GM18519 (cell line): ENCODE data around the gene CPEB2.

Source experiments
- ATAC-seq: cut with Tn5 transposase; IDR thresholded peaks from one replicate; pipeline ENCODE4 v1.9.1; 2021; ENCODE audit warnings: mild to moderate bottlenecking, moderate library complexity; ENCODE audit not compliant: unreplicated experiment, low FRiP score

Gene CPEB2

GRCh38 chr4:15007201-15007600 is 4.9 kb downstream of the CPEB2 start:
- ATAC-seq: no peak

DNA sequence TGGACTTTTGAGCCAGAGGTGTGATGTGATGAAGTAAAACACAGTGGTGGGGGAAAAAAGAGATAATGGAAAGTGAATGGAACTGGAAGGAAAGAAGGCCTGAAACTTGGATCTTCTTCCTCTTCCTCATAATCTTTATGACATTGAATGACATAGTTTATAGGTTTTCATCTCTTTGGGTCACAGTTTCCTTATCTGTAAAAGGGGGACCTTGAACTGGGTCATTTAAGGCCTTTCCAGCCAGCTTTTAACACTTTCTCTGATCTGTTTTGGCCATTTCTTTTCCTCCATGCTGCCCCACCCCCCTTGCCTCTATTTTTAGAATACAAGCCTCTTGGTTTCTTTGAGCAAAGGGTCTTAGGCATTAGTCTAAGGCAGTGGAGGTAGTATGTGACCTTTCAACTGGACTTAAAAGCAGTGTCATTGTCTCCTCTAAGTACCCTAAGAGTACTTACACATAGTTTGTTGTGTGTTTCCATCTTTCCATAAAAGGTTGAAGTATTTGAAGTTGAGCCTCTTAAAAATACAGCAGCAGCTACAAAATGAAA is 7.8 kb downstream of the CPEB2 start:
- no peak for ATAC-seq

DNA sequence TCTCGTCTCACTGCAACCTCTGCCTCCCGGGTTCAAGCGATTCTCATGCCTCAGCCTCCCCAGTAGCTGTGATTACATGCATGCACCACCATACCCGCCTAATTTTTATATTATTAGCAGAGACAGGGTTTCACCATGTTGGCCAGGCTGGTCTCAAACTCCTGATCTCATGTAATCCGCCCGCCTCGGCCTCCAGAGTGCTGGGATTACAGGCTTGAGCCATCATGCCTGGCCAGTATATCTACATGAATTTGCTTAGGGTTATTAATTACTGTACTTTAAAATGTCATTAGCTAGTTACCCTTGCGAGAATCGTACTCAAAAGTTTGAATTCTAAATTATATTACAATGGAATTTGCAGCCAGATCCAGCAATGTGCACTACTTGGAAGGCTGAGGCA is 8.9 kb downstream of the CPEB2 start:
- ATAC-seq: no peak

- ATAC-seq: no peak
Measured at GRCh38 chr4:15012017-15012788, 9.9 kb downstream of the CPEB2 start.

DNA sequence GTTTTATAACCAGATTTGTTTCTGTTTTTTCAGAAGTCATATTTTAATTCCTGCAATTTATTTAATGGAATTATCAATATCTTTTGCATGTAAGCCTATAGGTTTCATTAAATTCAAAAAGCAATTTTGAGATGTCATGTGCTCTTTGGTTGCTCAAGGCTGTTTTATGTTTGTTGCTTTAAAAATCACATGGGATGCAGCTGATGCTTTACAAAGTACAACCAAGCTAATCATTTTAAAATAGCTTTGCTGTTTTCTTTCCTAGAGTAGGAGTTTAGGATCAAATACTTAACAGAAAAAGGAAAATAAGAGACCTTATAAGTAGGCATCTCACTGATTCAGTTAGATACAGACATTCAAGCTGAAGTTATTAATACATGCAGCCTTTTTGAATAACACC is 11.3 kb downstream of the CPEB2 start:
- no peak for ATAC-seq

DNA sequence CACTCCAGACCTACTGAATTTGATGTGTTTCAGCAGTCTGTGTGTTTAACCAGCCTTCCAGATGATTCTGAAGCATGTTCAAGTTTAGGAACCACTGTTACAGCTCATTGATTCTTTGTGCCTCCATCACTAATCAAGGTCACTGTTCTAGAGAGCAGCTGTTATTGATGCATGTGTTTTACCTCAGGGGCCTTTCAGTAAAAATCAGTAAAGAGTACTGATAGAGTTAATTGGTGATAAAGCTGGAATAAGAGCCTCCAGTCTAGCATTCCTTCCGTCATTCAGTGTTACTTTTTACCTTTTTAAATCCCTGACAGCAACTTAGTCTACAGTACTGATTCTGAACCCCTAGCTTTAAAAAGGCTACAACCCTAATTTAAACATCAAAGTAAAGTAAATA is 12.9 kb downstream of the CPEB2 start:
- no peak for ATAC-seq

- no peak for ATAC-seq
Measured at GRCh38 chr4:15018361-15018760, 16.1 kb downstream of the CPEB2 start.

- no peak for ATAC-seq
Measured at GRCh38 chr4:15020502-15021286, 18.4 kb downstream of the CPEB2 start.

- ATAC-seq: no peak
Measured at GRCh38 chr4:15021311-15021710, 19.0 kb downstream of the CPEB2 start.

GRCh38 chr4:15021946-15022345 is 19.7 kb downstream of the CPEB2 start:
- no peak for ATAC-seq

DNA sequence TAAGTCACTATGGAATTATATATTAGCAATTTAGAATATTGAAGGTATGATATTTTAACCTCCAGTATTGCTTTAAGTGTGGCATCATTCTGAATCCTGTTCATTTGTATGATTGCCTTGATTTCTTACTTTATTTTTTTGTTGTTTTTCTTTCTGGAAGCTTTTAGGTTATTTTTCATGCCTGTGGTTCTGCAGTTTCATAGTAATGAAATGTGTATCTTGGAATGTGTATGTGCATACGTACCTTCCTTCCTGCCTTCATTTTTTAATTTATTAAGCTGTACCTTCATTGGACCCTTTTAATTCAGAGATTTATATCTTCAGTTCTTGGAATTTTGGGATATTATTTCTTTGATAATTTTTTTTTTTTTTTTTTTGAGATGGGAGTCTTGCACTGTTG is 22.1 kb downstream of the CPEB2 start:
- no peak for ATAC-seq

DNA sequence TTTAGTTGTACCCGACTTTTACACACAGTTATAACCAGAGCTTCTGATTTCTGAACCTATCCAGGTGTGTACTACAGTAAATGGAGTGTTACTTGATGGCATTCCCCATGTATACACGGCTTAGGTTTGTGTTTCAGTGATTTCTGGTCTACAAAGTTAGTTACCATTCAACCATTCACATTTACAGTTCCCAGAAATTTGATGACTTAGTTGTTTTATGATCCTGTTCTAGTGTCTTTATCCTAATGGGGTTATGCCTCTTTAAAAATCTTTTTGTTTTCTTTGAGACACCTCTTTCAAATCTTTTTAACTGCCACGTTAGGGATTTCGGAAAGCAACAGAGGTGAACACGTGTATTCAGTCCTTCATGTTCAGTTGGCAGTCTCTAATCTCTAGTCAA is 23.4 kb downstream of the CPEB2 start:
- no peak for ATAC-seq

DNA sequence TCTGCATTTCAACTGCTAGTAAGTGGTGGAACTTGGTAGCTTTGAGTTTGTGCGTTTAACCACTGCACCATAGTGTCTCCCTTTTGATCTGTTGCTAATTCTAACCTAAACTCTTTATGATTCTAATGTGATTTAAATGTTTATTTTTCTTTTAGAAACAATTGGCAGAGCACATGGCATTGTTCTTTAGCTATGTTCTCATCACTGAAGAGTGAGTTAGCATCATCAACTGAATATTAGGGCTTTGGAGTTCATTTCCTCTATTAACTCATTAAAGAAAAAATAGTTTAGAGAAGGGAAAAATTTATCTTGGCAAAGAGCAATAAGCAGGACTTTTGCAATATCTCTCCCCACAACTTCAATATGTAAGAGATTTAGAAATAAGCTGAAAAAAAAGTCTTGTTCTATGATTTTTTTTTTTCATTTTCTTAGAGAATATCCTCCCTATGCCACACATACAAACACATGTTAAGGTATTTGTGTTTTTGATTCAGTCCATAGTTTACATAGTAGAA is 25.7 kb downstream of the CPEB2 start:
- ATAC-seq: no peak

- no peak for ATAC-seq
Measured at GRCh38 chr4:15031197-15031596, 28.9 kb downstream of the CPEB2 start.

DNA sequence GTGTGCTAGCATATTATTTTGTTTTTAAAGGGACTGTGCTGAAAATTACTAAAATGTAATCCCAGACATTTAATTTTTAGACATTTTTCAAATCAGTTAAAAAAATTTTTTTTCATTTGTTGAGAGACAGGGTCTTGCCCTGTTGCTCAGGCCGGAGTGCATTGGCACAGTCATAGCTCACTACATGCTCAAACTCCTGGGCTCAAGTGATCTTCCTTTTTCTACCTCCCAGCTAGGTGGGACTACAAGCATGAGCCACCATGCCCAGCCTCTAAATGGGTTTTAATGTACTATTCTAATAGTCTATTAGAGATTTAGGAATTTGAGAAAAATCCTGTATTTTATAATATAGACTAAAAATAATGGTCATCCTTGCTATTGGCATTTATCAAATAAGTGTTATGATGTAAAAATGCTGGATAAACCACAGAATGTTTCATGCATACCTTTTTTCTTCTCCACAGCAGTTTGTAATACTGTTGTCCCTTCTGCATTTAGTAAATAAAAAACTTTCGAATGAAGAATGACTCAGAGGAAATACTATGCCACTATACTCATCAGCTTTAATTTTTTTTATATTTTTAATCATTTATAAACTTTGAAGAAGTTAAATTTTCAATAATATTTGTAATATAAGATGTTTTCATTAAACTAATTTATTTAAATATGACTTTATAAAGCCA is 29.9 kb downstream of the CPEB2 start:
- no peak for ATAC-seq

DNA sequence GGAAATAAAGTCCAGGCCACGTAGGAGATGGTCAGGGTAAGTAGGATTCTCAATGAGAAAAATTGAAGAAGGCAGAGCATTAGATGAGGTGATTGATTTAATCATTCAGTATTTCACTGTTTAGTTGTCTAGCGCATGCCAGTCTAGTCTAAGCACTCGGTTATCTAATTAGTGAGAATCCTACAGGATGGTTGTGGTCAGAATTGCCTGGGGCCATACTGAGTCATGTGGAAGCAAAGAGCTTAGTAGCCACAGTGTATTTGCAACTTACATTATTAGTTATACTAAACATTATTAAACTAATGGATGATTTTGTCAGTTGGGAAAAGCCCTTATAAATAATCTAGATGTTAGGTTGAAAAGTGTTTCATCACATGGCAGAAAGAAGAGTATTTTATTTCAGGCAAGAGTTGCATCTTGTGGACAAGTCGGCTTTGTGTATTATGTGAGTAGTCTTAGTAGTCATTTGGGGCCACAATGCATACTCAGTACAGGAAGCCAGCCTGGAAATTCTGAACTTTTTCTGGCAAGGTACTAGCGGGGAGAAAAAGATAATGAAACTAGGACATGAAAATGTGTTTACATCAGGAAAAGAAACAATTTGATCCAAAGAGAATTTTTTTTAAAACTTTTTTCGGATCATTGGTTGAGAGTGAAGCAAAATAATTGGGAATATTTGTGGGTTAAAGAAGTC is 31.9 kb downstream of the CPEB2 start:
- no peak for ATAC-seq

GRCh38 chr4:15035159-15035558 is 32.9 kb downstream of the CPEB2 start:
- ATAC-seq: no peak

DNA sequence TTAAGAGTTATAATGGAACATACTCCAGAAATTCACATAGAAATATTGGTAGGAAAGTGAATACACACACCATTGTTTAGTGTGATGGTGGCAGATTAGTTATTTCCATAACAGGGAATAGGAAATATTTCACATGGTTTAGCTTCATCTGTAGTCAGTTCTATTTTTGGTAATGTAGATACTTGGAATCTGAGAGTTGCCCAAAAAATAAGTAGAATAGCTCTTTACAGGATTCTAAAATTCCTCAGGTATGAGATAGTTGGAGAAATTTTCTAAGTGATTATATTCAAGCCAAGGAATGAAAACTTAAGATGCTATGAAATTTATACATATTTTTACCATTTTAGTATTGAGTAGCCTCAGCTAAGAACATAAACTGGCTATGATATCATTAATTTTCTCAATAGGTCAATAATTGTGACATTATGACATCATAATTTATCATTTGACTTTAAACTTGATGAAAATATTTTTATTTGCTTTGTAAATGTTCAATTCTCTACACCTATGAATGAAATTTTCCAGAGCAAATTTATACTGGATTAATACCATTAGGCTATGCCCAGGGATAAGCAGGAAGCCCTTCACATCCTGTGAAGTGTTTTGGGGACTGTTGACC is 35.8 kb downstream of the CPEB2 start:
- ATAC-seq: no peak

DNA sequence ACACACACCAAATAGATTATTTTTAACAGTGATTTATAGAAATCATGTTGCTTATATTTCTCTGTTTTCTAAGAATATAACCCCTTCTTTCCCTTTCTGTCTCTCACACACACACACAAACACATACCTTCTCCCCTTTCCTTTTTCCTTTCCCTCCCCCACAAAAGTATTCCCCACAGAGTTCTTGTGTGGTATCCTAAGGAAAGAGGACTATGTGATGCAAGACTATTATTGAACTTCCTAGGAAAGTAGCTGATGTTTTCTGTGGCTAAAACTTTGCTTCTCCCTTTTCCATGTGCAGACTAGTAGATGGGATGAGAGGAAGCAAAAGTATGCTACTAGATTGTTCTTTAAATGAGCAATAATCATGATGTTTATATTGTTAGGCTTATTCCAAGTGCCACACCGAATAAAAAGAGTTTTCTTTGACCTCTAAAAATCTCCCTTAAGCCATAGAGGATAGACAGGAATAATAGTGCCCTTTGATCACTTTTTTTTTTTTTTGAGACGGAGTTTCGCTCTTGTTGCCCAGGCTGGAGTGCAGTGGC is 38.7 kb downstream of the CPEB2 start:
- ATAC-seq: no peak
